HG02763 (cell line): ENCODE measurements around the gene CDC45.

Source experiments
- ATAC-seq: cut with Tn5 transposase; IDR thresholded peaks from one replicate; pipeline ENCODE4 v1.9.1; 2021; ENCODE audit warnings: mild to moderate bottlenecking, moderate library complexity; ENCODE audit not compliant: unreplicated experiment

Gene CDC45

DNA sequence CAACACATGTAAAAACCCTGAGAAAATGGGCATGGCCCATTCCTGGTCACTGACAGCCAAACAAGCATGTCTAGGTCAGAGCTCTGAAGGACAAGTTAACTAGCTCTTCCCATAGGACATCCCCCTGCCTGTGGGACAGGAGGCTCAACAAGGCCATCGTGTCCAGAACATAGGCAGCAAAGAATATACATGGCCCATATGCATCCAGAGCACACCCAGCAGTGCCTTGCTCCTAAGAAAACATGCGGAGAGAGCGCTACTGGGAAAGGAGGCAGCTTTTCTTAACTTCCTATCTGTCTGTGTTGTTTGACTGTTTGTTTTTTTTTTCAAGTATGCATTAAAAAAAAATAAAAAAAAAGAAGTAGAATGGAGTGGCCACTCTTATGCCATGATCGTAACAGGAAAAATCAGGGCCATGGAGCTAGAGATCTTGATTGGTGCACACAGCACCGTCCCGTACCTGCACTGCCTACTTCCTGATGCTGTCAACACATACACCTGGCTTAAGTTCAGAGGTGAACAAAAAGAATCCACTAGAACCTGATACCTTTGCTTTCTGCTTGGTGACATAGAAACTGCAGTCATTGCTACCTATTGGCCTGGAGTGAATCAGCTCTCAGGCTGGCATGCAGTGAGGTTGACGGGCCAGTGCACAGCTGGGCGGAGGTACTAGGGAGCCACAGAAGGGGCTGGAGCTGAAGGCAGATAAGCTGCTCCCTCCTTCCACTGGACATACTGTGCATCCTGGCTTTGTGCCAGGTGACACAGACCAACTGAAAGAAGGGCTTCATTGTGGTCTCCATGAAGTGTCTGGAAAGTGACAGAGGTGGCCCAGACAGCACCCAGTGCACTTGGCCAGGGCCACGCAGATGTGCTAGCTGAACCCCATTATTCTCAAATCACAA lies 12.6 kb upstream of the CDC45 start:
- ATAC-seq, result no peak

DNA sequence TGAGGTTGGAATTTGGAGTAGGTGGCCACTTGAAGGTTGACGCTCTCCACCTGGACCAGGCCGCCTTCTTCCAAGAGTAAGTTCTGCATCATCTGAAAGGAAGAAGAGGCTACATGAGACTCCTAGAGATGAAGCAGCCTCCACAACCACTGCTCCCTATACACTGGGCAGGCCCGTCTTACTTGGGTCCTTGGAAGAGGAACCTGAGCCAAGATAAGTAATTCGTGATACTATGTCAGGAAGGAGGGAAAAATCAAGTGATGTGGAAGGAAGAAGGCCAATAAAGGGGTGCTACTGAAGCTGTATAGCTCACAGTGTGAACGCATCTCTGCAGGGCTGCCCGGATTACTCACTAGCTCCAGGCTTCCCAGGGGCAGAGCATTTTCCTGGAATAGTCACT lies 11.8 kb upstream of the CDC45 start:
- no peak for ATAC-seq

DNA sequence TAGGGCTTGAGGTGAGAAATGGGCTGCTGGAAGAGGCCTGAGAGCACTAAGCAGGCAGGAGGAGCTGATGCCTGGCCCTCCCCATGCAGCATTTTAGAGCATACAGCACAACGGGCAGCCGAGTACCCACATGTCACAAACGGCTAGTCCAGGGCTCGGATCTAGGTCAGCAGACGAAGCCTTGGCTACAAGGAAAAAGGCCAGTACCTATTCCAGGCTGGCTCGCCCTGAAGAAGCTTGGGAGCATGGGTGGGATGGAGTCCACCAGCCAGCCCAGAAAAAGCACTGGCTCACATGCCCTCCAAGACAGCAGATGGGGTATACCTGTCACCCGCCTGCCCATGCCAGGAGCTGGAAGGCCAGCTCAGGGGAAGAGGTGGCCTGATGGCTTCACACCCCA lies 10.3 kb upstream of the CDC45 start:
- ATAC-seq, result no peak

DNA sequence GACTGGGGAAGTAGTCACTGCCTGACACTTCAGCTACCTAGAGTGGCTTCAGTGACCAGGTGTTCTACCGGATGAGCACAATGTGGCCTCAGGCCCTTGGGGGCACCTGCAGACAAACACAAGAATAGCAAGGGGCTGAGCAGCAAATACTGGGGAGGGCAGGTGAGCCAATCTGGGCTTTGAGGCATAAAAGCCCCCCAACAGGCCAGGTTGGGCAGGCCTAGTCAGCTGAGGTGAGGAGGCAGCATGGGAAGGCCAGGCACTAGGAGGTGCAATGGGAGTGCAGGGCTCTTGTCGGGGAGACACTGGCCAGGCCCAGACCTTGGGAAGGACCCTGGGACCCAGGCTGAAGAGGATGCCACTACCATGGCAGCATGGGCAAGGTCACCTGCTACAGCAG lies 9.7 kb upstream of the CDC45 start:
- ATAC-seq, result no peak

DNA sequence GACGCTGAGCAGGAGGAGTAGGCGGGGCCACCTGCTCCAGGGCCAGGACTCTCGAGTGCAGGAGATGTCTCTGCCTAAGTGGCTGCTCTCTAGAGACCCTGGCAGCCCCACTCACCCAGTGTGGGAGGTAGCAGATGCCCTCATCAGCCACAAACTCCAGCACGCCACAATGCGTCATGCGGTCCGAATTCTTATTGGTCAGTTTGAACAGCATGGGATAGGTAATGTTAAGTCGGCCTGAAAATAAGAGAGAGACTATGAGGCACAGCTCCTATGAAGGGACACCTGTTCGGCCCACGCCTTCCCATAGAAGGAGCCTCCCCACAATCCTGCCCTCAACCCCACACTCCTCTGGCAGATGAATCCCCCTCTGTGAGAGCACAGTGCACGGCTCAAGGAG lies 8.1 kb upstream of the CDC45 start:
- no peak for ATAC-seq

DNA sequence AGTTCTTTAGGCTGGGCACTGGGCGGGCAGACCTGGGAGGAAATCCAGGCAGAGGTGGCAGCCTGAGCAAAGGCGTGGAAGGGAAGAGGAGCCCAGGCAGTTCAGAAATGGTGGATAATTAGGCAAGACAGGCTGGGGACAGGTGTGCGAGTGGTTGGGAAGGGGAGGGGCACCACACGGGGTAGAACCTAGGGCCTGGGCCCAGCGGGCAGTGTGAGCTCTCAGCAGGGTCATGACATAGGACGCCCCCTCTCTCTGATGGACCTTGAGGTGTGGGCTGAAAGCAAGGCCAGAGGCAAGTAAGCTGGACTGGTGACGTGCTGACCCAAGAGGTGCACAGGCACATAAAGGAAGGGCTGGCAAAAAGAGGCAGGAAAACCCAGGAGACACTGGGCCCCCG lies 7.5 kb upstream of the CDC45 start:
- ATAC-seq, result no peak

DNA sequence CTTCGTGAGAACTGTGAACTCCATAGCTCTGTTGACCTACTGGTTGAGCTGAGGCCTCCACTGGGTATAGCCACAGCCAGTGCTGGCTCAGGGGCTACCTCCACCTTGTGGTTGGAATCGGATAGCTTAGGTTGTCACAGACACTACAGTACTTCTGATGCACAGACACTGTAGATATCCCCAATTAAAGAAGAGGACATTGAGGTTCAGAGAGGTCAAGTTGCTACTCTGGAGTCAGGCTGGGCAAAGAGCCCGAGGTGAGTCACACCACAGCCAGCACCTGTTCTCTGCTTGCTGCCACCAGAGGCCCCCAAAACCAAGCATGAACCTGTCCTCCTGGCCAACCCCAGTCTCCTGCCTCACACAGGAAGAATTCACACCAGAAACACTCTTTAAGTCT lies 6.1 kb upstream of the CDC45 start:
- ATAC-seq, result no peak

DNA sequence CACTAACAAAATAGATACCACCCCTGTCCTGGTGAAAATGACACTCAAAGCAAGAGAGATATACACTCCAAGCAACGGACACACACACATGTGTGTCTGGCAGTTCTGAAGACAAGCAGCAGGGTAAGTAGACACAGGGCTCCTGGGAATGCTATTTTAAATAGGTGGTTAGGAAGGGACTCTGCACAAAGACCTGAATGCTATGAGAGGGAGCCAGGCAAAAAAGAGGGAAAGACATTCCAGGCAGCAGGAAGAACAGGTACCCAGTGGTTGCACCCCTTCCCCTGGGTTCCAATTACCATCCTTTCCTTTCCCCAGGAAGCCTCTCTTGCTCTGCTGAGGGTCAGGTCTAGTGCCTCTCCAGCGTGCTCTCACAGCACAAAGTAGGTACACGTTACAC lies 3.7 kb upstream of the CDC45 start:
- no peak for ATAC-seq

DNA sequence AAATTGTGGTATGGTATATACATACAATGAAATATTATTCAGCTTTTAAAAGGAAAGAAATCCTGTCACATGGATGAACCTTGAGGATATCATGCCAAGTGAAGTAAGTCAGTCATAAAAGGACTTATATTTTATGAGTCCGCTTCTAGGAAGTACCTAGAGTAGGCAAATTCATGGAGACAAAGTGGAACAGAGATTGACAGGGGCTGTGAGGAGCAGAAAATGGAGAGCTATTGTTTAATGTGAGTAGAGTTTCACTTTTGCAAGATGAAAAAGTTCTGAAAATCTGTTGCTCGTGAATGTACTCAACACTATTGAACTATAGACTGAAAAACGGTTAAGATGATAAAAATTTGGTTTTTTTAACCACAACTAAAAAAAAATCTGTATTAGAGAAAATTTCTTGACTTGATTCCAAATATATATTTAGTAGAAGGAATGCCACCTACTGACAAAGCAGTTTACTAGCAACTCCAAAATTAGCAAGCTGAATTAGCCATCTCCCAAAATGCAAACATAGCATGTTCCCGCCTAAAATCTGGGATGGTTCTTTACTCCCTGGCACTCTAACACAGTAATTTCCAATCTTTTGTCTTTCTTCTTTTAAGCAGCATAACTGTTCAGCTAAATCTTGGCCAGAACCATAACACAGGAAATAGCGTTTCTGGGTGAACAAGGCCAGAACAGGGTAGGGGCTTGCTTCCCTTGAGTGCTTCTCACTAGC lies 2.2 kb upstream of the CDC45 start:
- no peak for ATAC-seq

DNA sequence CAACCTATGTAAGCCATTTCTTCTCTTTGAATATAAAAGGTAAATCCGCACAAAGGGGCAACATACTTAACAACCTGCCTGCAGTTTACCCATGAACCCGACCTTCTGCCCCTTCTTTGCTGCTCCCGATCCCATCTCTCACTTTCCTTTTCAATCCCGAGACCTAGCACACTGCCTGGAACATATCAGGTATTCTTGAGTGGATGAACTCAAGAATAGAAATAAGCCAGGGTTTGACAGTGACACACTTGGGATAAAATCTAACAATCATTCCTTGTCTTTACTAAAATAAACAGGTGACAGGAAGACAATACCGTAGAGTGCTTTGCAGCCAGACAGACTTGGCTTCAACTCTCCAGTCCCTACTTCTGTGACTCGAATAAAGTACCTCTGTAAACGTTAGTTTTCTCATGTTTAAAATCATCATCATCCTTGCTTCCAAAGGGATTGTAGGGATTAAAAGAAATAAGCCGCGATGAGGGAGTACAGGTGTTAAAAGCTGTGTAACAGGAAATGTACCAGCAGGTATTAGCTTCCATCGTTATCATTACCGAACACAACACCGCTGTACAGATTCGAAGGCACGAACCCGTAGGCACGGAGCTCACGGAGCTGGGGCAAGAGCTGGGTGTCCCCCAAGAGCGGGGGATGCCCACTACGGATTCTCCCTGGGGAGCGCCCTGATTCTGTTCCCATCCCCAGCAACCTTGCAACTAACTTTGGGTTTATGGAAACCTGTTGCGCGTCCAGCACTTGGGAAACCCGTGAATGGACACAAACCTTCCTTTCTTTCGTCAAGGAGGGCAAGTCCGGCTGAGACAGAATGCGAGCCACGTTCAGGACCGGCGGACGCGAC lies 1.4 kb upstream of the CDC45 start:
- ATAC-seq, result no peak

DNA sequence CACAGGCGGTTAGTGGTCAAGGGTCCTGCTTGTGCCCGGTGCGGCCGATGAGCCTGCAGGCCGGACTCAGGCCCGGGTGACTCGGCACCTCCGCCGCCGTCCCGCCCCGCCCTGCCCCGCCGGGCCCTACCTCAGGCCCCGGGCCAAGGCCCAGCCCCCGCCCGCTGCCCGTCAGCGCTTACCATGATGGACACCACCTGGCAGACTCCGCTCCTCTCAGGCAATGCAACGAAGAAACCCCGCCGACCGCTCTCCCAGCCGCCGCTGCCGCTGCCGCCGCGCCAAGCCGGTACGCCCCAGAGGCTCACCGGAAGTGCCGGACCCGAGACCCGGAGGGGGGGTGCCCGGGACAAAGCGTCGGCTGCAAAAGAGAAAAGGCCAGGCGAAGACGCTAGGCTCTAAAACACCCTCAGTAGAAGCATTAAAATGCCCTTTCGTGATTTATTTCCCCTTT lies 792 bp upstream of the CDC45 start, which contains the start of gene UFD1:
UFD1 (minus strand) TSS at position 293 of the 454 bp plus-strand sequence; CDS start at position 185, 108 bp downstream.
- peak; percentile 36 for ATAC-seq

DNA sequence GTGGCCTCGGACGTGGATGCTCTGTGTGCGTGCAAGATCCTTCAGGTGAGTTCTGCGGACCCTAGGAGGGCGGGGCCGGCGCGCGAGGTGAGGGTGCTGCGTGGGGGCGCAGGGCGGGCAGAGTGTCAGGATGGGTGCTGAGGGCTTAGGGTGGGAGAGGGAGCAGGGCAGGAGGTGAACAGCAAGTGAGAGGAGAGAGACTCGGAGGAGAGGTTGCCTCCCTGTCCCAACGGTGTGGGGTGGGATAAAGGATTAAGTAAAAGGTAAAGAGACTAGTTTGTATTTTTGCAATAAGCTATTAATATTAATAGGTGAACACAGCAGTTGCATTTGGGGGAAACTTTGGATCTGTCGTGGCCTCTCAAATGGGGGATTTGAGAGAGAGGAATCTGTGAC lies 451 bp downstream of the CDC45 start:
- no peak for ATAC-seq

DNA sequence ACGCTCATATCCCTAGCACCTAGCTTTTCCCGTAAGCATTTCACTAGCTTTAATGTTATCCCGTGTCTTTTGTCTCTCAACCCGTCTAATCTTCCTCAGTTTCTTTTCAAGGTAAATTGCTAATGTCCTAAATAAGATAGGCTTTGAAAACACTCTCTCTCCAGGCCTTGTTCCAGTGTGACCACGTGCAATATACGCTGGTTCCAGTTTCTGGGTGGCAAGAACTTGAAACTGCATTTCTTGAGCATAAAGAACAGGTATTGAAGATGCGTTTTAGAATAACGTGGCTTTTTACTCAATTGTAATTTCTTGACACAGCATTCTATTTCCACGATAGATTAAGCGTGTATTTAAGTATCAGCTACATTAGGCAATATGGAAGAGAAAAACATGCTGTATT lies 1.1 kb downstream of the CDC45 start:
- no peak for ATAC-seq

DNA sequence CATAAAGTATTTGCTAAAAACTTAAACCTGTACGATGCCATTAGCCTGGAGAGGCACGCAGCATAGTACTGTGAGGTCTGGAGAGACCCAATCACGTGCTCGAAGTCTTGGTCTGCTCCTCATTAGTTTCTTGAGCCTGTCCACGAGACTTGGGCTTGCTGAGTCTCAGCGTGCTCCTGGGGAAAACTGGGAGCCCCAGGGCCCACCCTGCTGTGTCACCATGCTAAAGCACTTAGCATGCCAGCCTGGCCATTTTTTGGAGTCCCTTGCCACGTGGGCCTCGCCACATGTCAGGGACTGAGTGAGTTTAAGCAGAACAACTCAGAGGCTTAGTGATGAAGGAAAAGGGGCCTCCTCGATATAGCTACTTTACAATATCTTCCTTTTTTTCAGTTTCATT lies 2.6 kb downstream of the CDC45 start:
- ATAC-seq, result no peak

DNA sequence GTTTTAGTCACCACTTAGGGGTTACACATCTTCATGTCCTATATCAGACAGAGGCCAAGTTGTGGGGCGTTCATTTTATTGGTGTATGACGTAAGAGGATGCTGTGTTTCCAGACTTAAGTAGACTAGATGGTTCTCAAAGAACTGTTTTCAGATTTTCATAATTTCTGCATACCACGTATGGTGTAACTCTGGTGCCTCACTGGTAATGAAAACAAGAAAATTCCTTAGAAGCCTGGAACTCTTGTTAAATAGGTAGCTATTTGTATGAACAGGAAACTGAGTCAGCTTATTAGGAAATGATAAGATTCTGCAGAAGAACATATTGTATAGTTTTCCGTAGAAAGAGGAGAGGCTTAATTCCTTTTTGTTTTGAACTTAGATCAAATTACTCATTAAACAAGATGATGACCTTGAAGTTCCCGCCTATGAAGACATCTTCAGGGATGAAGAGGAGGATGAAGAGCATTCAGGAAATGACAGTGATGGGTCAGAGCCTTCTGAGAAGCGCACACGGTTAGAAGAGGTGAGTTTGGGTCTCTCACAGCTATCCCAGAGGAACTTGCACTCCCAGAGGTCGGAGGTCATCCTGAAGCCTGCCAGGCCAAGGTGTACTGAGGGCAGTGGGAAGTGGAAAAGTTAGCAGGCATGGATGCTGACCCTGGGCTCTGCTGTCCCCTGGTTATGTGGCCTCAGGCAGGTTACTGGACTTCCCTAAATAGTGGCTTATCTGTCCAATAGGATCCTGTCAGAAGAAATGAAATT lies 3.9 kb downstream of the CDC45 start:
- no peak for ATAC-seq

DNA sequence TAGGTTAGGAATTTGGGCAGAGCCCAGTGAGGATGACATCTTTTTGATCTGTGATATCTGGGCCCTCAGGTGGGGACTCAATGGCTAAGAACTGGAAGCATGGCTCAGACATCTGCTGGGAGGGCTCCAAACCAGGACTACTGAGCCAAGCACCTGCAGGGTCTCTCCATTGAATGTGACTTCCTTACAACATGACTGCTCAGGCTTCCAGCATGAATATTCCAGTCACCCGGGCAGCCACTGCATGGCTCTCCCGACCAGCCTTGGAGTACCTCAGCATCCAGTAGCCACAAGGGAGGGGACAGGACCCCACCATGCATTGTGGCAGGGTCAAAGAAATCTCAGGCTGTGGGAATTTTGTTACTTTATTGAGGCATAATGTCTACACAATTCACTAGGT lies 8.6 kb downstream of the CDC45 start:
- no peak for ATAC-seq

DNA sequence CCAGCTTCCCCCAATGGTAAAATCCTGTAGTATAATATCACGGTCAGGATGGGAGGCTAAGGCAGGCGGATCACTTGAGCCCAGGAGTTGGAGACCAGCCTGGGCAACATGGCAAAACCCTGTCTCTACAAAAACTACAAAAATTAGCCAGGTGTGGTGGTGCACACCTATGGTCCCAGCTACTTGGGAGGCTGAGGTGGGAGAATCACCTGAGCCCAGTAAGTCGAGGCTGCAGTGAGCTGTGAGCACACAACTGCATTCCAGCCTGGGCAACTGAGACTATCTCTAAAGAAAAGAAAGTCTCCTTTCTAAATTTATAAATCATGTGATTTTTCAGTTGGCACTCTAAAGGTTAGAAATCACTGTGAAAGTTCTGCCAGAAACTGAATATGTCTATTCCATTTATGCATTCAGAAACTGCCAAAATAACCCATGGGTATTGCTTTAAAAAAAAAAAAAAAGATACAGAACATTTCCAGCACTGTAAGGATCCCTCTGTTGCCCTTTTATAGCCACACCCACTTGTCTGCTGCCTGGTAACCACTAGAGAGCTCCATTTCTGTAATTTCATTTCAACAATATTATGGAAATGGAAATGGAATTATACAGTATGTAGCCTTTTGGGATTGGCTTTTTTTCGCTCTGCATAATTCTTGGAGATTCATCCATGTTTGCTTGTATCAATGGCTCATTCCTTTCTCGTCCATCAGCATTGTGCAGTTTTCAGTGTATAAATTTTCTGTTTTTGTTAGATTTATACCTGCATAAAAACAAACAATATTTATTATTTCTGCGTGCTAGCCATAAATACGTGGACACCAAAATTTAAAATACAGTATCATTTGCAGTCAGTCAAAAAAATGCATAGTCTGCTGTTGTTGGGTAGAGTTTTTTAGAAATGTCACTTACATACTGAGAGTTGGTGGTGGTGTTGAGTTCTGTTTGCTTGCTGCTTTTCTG lies 9.4 kb downstream of the CDC45 start:
- no peak for ATAC-seq

DNA sequence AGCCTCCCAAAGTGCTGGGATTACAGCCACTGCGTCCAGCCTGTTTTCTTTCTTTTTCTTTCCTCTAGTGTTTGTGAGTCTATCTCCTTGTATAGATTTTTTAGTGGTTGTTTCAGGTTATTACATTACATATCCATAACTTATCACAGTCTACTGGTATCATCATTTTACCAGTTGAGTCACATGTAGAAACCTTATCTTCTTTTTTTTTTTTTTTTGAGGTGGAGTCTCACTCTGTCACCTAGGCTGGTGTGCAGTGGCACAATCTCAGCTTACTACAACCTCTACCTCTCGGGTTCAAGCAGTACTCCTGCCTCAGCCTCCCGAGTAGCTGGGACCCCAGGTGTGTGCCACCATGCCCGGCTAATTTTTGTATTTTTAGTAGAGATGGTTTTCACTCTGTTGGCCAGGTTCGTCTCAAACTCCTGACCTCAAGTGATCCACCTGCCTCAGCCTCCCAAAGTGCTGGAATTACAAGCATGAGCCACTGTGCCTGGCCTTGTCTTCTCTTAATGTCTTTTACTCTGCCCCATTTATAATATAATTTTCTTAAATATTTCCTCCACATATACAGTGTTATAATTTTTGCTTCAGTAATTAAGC lies 11.0 kb downstream of the CDC45 start:
- no peak for ATAC-seq
